SK-N-SH (cell line): Measurements from ENCODE around the gene PRKG1. TPM values are rescaled to one million over a fixed set of nuclear protein-coding genes. Genes with fewer than 3 reads are reported as not detected.

ENCODE experiments used
- CTCF ChIA-PET: fragments of 300-600, 350-600 bp; formaldehyde crosslinking; extraction: SDS; loops from one replicate; lab custom pipeline; 2021; lab: Yijun Ruan, JAX
- POLR2A ChIA-PET: fragments of 350-600 bp; sonication (Branson Sonifier 250); formaldehyde crosslinking; extraction: SDS; loops from one replicate; lab custom pipeline; 2020; ENCODE audit warnings: antibody characterized with exemption, inconsistent platforms; lab: Yijun Ruan, JAX
- DNase-seq: peaks from one replicate; pipeline ENCODE4 v3.0.0; 2012
- H2AFZ ChIP-seq: fragments of 200-600 bp; sonication (generic); 2 replicates; pipeline ENCODE4 v1.8.1; 2016; ENCODE audit warnings: antibody characterized with exemption, mild to moderate bottlenecking, low read depth
- H3F3A ChIP-seq: fragments of 200-600 bp; sonication (generic); replicated peaks from 2 replicates; pipeline ENCODE3; 2016; ENCODE audit warnings: antibody characterized with exemption, mild to moderate bottlenecking; ENCODE audit not compliant: insufficient read depth
- H3K27ac ChIP-seq, 2 experiments: fragments of 200-500 bp in 1 of 2; fragments of 200-600 bp in 1 of 2; sonication (Bioruptor generic) in 1 of 2; sonication (generic), shearing (Covaris generic) in 1 of 2; 2 replicates each; pipeline versions ENCODE4 v1.5.1 to v1.6.1; 2014 to 2016; ENCODE audit warnings: low read depth in 2 of 2, inconsistent platforms in 1 of 2, low read length in 1 of 2, mild to moderate bottlenecking in 1 of 2, mixed read lengths in 1 of 2
- H3K27me3 ChIP-seq: fragments of 200-600 bp; sonication (generic), shearing (Covaris generic); 2 replicates; pipeline ENCODE4 v1.6.1; 2016; ENCODE audit warnings: mixed run types; ENCODE audit not compliant: insufficient read depth
- H3K36me3 ChIP-seq, 2 experiments: fragments of 200-500 bp in 1 of 2; fragments of 200-600 bp in 1 of 2; sonication (Bioruptor generic) in 1 of 2; sonication (generic) in 1 of 2; replicated peaks in 1 of 2; 2 replicates each; pipeline versions ENCODE3 to v1.5.1; 2014 to 2016; ENCODE audit warnings: low read length in 1 of 2, mild to moderate bottlenecking in 1 of 2; ENCODE audit not compliant: insufficient read depth in 2 of 2, control insufficient read depth in 1 of 2
- H3K4me1 ChIP-seq, 2 experiments: fragments of 200-500 bp in 1 of 2; fragments of 200-600 bp in 1 of 2; sonication (Bioruptor generic) in 1 of 2; sonication (generic), shearing (Covaris generic) in 1 of 2; 2 replicates each; pipeline versions ENCODE4 v1.5.1 to v1.6.1; 2014 to 2016; ENCODE audit warnings: low read depth in 1 of 2, low read length in 1 of 2, mixed run types in 1 of 2; ENCODE audit not compliant: insufficient read depth in 2 of 2, control insufficient read depth in 1 of 2
- H3K4me2 ChIP-seq: fragments of 200-600 bp; sonication (generic), shearing (Covaris generic); 2 replicates; pipeline ENCODE4 v1.6.1; 2017; ENCODE audit warnings: mixed run types
- H3K4me3 ChIP-seq, 2 experiments: fragments of 200-500 bp in 1 of 2; fragments of 200-600 bp in 1 of 2; sonication (Bioruptor generic) in 1 of 2; sonication (generic), shearing (Covaris generic) in 1 of 2; 2 replicates each; pipeline versions ENCODE4 v1.5.1 to v1.8.1; 2014 to 2016; ENCODE audit warnings: low read depth in 2 of 2, inconsistent platforms in 1 of 2, low read length in 1 of 2, mild to moderate bottlenecking in 1 of 2, mixed read lengths in 1 of 2, moderate library complexity in 1 of 2
- H3K79me2 ChIP-seq: fragments of 200-600 bp; sonication (generic); 2 replicates; pipeline ENCODE4 v1.8.1; 2017; ENCODE audit warnings: mild to moderate bottlenecking; ENCODE audit not compliant: insufficient read depth
- H3K9ac ChIP-seq: fragments of 200-600 bp; sonication (generic); 2 replicates; pipeline ENCODE4 v1.6.1; 2017; ENCODE audit warnings: mixed run types
- H3K9me2 ChIP-seq: fragments of 200-600 bp; sonication (generic); 2 replicates; pipeline ENCODE4 v1.6.1; 2017; ENCODE audit warnings: mixed run types
- H3K9me3 ChIP-seq: fragments of 200-600 bp; sonication (generic); 2 replicates; pipeline ENCODE4 v1.6.1; 2017; ENCODE audit warnings: mixed run types, mild to moderate bottlenecking, moderate library complexity
- H4K20me1 ChIP-seq: fragments of 200-600 bp; sonication (generic); 2 replicates; pipeline ENCODE4 v1.6.1; 2017; ENCODE audit warnings: mild to moderate bottlenecking, mixed run types; ENCODE audit not compliant: insufficient read depth
- EP300 ChIP-seq, 2 experiments: IDR thresholded peaks; 2 replicates each; pipeline versions ENCODE4 v1.4.0 to v1.6.1; 2012; ENCODE audit warnings: borderline replicate concordance in 1 of 2, low read depth in 1 of 2, low read length in 1 of 2
- EZH2phosphoT487 ChIP-seq: fragments of 200-600 bp; sonication (generic); IDR thresholded peaks from 2 replicates; pipeline ENCODE4 v1.6.1; 2017; ENCODE audit warnings: low read depth, mixed run types, mild to moderate bottlenecking, antibody characterized with exemption, moderate library complexity, borderline replicate concordance
- FOXJ3 ChIP-seq: sonication (generic); formaldehyde crosslinking; IDR thresholded peaks from 2 replicates; pipeline ENCODE4 v1.5.1; 2020; ENCODE audit warnings: mild to moderate bottlenecking, missing genetic modification reagents
- NFIC ChIP-seq: IDR thresholded peaks from 2 replicates; pipeline ENCODE4 v1.4.0; 2012; ENCODE audit warnings: borderline replicate concordance
- PBX3 ChIP-seq: IDR thresholded peaks from 2 replicates; pipeline ENCODE4; 2012
- RAD21 ChIP-seq: IDR thresholded peaks from 2 replicates; pipeline ENCODE4 v1.6.1; 2012; ENCODE audit warnings: mild to moderate bottlenecking, low read length
- REST ChIP-seq: IDR thresholded peaks from 2 replicates; pipeline ENCODE4 v1.6.1; 2012; ENCODE audit warnings: mild to moderate bottlenecking, low read depth, low read length, moderate library complexity
- RXRA ChIP-seq: IDR thresholded peaks from 2 replicates; pipeline ENCODE4 v1.4.0; 2012; ENCODE audit warnings: low read depth, mild to moderate bottlenecking, borderline replicate concordance
- SIN3A ChIP-seq: IDR thresholded peaks from 2 replicates; pipeline ENCODE4 v1.6.1; 2012; ENCODE audit warnings: low read depth, mild to moderate bottlenecking, low read length, moderate library complexity, borderline replicate concordance
- SMC3 ChIP-seq: IDR thresholded peaks from 2 replicates; pipeline ENCODE4 v1.6.1; 2012; ENCODE audit warnings: low read depth, low read length, improper control_type of control experiment
- TCF12 ChIP-seq: IDR thresholded peaks from 2 replicates; pipeline ENCODE4 v1.4.0; 2012
- TEAD4 ChIP-seq: IDR thresholded peaks from 2 replicates; pipeline ENCODE4 v1.4.0; 2012; ENCODE audit warnings: mild to moderate bottlenecking, borderline replicate concordance; ENCODE audit not compliant: insufficient read depth
- ZBTB33 ChIP-seq: IDR thresholded peaks from 2 replicates; pipeline ENCODE4 v1.4.0; 2012; ENCODE audit warnings: low read depth, borderline replicate concordance
- WGBS: methylation state at CpG from one replicate; pipeline ENCODE4 v1.1.6; 2017; ENCODE audit warnings: low lambda C conversion rate; 5-methylcytosine and 5-hydroxymethylcytosine counted together
- polyA plus RNA-seq, 3 experiments: library from polyadenylated mRNA; depleted of rRNA; stranded (reverse); fragments of >200 nt; gene quantifications; 2 replicates each; pipeline ENCODE4 v1.2.3, GENCODE V29; 2012

PRKG1 gene
- polyA plus RNA-seq, 1 of the 3 experiments (the other 2 are of a cell fraction) = 4.1 TPM

DNA sequence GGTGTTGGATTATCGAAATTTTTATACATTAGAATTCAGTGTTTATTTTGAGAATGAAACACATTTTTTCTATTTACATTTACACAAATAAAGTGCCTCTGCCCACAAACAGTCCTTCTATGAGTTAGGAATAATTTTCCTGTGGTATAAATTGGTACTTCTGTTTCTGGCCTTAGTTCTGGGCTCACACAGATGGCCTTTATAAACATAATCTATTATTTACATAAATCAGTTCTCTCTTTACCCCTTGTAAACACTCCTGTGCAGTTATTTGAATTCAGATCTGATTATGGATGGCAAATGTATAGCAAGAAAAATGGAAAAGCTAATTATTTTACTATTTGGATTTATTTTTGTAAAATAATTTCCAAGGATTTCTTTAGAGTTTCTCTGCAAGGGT is 143.2 kb downstream of the PRKG1 start:
- POLR2A ChIA-PET = no interaction called here

GRCh38 chr10:51224671-51225161 is 150.4 kb downstream of the PRKG1 start:
- Histone ChIP-seq H3K4me2 (peak overlapping the region; percentile 66), H2AFZ (peak overlapping the region; percentile 31), H3K27me3 (no peaks in the 10 kb centered on the region), H3K9me3 (no peaks in the 10 kb centered on the region), H3K36me3 (no peaks in the 10 kb centered on the region), H3K79me2 (no peaks in the 10 kb centered on the region), H3K9ac (peak overlapping the region; percentile 0; the same call in 1 of the 2 replicates), H3K27ac (peak overlapping the region; percentile 45 to 82), H3K4me3 (peak overlapping the region; percentile 9 to 27; a peak in 2 of 4 replicates), H4K20me1 (no peaks in the 10 kb centered on the region), H3F3A (no peaks in the 10 kb centered on the region), H3K9me2 (no peaks in the 10 kb centered on the region), H3K4me1 (peaks cover 0 to 11% of the 10 kb centered on the region in 2 experiments; a peak in 2 of 4 replicates)
- ChIA-PET CTCF (no interaction called here), POLR2A (no interaction called here)
- WGBS = 61% methylated on average over 5 of the region's 5 CpGs
- TF ChIP-seq PBX3 = peak; percentile 32; the same call in 1 of the 2 replicates
- 0 out of 4 replicates have a peak, but pooled peaks of 1 of the 2 experiments have one; percentile 27 for TF ChIP-seq EP300 (IDR thresholded peaks at IDR 0.05; ENCODE audit: borderline replicate concordance in 1 of 2, low read depth in 1 of 2, low read length in 1 of 2)
- TF ChIP-seq REST = no peak
- TF ChIP-seq TCF12 = peak; percentile 83
- peak; percentile 45; the same call in 1 of the 2 replicates for TF ChIP-seq NFIC
- DNase-seq = no peak

More for the DNA sequence above, 143.2 kb downstream of the PRKG1 start:
- Histone ChIP-seq H3K79me2 (no peaks in the 10 kb centered on the region), H3F3A (no peaks in the 10 kb centered on the region), H3K9ac (no peak overlapping the region), H3K4me2 (no peak overlapping the region), H4K20me1 (no peaks in the 10 kb centered on the region), H3K4me3 (no peak overlapping the region), H3K9me3 (no peaks in the 10 kb centered on the region), H2AFZ (no peak overlapping the region), H3K9me2 (no peaks in the 10 kb centered on the region), H3K36me3 (no peaks in the 10 kb centered on the region), H3K27me3 (no peaks in the 10 kb centered on the region), H3K27ac (no peak overlapping the region), H3K4me1 (no peaks in the 10 kb centered on the region)
- DNase-seq = no peak
- no peak for TF ChIP-seq FOXJ3 (CRISPR knock-in tag)
- TF ChIP-seq ZBTB33 = no peak
- TF ChIP-seq RXRA = no peak
- no peak for TF ChIP-seq RAD21
- TF ChIP-seq EZH2phosphoT487 = no peak
- TF ChIP-seq TEAD4 = no peak
- TF ChIP-seq SIN3A = no peak
- TF ChIP-seq EP300 (IDR thresholded peaks at IDR 0.05; ENCODE audit: borderline replicate concordance in 1 of 2, low read depth in 1 of 2, low read length in 1 of 2) = no peak
- no peak for TF ChIP-seq SMC3
- 53% methylated on average over 1 of the region's 1 CpG for WGBS
- CTCF ChIA-PET = no interaction called here
